Ovary (tissue), 3 donors: ENCODE measurements around the gene PRMT1.

Source experiments
- POLR2A ChIP-seq: fragments of 450-650 bp; IDR thresholded peaks from one replicate; pipeline ENCODE4 v1.6.1; 2017; ENCODE audit warnings: antibody characterized with exemption, mild to moderate bottlenecking, moderate library complexity
- TF ChIP-seq, protein P1 (sequence below), 3 donors: fragments of 450-650 bp in 2 of 3; fragments of 200-600 bp in 1 of 3; IDR thresholded peaks; one replicate each; pipeline versions ENCODE4 v1.5.1 to v1.8.0; 2016 to 2022; ENCODE audit warnings: antibody characterized with exemption in 3 of 3, mild to moderate bottlenecking in 1 of 3
- donor health status: DM: no; HTN: no; CAD: no.

DNA sequence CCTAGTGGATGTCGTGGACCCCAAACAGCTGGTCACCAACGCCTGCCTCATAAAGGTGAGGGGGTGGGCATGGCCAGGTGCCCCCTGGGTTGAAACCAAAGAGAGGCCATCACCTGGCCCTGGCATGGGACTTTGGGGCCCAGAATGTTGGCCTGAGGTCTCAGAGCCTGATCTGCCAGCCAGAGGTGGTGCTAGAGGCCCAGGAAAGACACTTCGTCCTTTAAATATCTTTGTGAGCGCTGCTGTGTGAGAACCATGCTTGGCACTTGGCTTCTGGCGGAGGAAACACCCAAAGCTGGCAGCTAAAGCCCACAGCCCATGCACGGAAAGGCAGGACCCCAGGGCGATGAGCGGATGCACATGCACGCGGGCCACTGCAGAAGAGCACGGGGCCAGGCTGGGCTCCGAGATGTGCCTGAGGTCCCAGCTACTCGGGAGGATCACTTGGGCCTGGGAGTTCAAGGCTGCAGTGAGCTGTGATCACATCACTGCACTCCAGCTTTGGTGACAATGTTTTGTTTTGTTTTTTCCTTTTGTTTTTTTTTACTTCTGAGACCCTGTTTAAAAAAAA lies 8.0 kb downstream of the PRMT1 start:
- TF ChIP-seq, protein P1, sequence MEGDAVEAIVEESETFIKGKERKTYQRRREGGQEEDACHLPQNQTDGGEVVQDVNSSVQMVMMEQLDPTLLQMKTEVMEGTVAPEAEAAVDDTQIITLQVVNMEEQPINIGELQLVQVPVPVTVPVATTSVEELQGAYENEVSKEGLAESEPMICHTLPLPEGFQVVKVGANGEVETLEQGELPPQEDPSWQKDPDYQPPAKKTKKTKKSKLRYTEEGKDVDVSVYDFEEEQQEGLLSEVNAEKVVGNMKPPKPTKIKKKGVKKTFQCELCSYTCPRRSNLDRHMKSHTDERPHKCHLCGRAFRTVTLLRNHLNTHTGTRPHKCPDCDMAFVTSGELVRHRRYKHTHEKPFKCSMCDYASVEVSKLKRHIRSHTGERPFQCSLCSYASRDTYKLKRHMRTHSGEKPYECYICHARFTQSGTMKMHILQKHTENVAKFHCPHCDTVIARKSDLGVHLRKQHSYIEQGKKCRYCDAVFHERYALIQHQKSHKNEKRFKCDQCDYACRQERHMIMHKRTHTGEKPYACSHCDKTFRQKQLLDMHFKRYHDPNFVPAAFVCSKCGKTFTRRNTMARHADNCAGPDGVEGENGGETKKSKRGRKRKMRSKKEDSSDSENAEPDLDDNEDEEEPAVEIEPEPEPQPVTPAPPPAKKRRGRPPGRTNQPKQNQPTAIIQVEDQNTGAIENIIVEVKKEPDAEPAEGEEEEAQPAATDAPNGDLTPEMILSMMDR (IDR thresholded peaks at IDR 0.05) = no peak
- TF ChIP-seq POLR2A = no peak
